HG03520 (cell line): Measurements from ENCODE around the gene SLC14A1.

Source experiments
- ATAC-seq: cut with Tn5 transposase; IDR thresholded peaks from one replicate; pipeline ENCODE4 v1.9.1; 2021; ENCODE audit warnings: mild to moderate bottlenecking, moderate library complexity; ENCODE audit not compliant: unreplicated experiment

SLC14A1 gene

GRCh38 chr18:45792506-45793263 lies 68.7 kb downstream of the SLC14A1 start:
- ATAC-seq = no peak

- ATAC-seq = no peak
Observed at GRCh38 chr18:45793264-45793965, 69.4 kb downstream of the SLC14A1 start.

GRCh38 chr18:45801416-45802004 lies 77.5 kb downstream of the SLC14A1 start:
- no peak for ATAC-seq
